Ureter (tissue), 1 donor: ENCODE data around the gene PTPN23. TPM values are rescaled to one million over a fixed set of nuclear protein-coding genes. Genes with fewer than 3 reads are reported as not detected.
A peak's percentile ranks its signal among the peaks of the same experiment; 100 is the strongest.

Experiments used
- DNase-seq: peaks from one replicate; pipeline ENCODE4 v3.0.0-alpha.2; 2020; ENCODE audit warnings: low spot score
- total RNA-seq: library from RNA; stranded (reverse); gene quantifications from one replicate; pipeline ENCODE4 v1.2.4, GENCODE V29; 2023
- donor health status: DM: yes; HTN: yes; CAD: no.

Gene PTPN23
- total RNA-seq, 1 donor from 2014 or later, result 55.1 TPM

DNA sequence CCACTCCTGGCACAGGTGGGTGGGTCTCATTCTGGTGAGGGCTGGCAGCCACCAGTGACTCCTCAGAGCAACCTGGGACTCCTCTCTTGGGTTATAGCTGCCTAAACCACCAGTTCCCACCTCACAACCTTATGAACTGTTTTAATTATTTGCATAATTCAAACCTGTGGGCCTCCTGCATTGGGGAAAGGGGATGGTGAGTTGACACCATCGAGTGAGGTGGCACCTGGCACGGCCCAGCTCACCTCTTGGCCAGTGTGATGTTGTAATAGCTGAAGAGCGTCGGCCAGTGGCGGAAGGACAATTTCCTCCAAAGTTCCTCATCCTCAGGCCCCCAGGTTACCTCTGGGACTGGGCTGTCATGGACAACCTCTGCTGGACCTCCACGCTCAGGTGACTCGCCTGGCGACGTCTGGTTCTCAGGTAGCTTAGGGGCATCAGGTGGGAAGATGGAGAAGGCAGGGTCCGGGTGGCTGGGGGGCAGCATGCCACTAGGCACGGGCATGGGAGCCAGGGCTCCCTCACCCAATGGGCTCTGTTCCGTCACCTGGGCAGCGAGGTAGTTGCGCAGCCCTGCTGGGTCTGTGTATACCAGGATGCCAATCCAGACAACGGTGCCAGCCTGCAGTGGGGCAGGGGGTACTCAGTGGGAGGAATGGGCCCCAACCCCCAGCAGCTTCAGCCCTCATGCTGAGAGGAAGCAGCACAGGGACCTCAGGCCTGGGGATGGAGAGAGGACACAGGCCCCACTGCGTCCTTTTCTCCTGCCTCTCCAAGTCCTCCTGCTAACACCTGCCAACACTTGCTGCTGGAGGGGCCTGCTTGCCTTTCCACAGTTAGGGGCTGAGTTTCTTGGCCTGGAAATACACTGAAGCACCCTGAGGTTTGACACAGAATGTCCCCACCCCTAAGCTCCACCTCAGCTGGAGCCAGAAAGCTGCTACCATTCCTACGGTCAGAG is 38.5 kb downstream of the PTPN23 start:
- no peak for DNase-seq

DNA sequence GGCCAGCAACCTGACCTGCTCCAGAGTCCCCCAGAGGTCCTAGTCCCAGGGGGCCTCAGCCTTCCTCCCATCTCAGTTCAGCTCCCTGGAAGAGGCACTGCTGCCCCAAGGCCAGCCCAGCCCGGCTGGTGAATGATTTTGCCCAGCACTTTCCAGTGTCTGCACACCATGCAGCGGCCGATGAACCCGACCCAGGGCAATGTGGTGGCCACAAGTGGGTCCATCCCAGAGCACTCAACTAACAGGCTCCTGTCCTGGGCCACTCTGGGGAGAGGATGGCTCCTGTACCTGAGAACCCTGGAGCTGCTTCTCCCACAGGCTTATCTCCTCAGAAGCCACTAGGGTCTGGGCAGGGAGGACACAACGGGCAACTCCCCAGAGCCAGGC is 39.2 kb downstream of the PTPN23 start:
- DNase-seq, result no peak

DNA sequence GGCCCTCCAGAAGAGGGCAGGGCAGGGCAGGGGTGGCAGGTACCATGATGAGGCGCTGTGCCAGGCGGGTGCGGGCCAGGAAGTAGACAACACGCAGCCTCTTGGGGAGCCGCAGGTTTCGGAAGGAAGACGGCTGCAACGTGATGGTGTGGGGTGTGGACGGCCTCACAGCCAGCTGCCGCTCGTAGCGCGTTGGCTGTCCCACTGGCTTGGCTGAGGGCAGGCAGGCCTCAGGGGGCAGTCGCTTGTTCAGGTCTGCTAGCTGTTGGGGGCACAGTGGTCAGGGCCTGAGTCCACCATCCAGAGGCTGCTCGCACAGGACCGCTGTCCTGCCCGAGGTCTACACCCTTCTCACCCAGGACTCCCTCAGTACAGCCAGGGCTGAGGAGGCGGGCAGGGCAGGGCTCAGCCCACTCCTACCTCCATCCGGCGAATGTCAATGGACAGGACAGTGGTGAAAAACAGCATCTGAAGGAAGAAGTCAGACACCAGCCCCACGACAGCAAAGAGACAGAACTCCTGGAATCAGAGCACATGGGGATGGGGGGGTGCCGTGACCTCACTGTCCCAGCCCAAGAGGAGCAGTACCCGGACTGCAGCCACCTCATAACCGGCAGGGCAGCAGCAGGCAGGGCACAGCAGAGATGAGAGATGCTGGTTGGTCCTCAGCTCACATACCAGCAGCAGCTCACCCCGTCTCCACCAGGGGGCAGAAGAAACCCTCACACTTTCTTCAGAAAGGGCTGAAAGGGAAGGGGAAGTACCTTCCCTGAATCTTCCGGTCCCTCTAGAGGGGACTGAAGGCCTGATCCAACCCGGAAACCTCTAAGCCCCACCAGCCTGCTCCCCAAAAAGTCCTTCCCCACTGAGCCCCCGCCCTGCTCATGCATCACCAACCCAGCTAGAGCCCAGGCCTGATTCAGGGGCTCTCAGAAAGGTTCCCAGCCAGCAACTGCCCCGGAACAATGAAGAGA is 40.0 kb downstream of the PTPN23 start:
- DNase-seq, result peak; percentile 94

DNA sequence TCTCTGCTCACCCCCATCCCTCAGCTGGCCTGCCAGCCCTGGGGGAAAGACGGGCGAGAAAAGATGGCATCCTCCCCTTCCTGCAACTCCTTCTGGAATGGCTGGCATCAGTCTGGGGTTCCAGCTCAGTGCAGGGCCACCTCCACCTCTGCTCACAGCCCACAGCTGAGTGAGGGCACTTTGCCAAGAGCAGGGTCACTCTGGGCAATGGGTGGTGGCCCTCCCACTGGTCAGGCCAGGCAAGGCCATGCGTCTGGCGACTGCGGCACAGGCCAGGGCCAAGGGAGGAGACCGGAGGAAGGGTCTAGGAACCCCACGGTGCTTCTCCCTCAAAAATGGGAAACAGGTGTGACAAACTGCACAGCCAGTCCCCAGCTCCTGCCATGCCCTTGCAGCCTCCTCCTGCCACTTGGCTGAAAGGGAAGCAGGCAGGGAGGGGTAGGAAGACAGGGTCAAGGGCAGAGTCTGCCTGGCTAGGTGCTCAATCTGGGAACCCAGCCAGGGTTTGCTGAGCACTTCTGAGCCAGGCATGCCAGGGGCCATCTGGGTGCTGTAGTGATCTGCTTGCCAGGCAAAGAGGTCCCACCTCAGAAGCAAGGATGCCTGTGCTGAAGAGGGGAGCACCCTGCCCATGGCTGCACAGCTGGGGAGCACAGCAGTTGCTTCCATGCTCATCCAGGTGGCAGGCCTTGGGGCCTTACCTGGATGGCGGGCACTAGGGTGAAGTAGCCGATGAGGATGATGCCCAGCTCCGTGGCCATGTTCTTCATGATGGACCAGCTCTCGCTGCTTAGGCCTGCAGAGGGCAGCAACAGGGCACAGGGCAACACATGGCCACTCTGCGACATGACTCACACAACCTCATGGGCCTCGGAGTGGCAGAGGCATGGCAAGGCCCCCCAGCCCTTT is 41.2 kb downstream of the PTPN23 start:
- DNase-seq, result no peak

DNA sequence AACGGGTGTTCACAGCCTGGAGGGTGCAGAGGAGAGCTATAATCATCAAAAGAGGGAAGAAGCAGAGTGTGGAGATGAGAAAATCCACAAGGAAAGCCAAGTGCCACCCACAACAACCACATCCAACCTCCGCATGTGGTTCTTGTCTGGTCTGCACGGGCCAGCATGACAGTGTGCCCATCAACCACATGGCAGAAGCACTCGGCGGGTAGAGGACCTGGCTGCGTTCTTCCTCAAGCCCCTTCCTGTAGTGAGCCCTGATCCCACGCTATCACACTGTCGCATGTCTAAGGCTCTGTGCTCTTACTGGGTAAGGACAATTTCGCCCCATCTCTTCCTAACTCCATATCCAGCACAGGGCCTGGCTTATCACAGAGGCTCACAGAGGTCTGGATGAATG is 41.9 kb downstream of the PTPN23 start:
- DNase-seq, result no peak

DNA sequence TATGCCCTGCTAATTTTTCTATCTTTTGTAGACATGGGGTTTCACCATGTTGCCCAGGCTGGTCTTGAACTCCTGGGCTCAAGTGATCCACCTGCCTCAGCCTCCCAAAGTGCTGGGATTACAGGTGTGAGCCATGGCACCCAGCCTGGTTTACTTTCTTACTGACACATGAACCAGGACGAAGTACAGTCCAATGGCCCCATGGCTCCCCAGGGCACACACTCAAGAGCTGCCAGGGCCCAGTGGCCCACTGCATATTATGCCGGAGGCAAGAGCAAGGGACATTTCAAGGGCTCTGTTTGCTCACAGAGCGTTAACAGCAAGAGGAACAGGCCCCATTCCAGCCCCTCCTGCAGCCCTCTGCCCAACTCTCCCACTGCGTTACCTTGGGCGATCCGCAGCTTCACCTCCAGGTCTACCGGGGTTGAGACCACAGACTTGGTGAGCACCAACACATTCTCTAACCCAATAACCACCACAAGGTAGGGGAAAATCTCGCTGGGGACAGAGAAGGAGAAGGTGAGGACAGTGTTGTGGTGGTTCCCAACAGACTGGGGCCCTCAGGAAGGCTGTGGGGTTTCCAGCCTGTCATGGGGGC is 42.8 kb downstream of the PTPN23 start:
- DNase-seq, result no peak

DNA sequence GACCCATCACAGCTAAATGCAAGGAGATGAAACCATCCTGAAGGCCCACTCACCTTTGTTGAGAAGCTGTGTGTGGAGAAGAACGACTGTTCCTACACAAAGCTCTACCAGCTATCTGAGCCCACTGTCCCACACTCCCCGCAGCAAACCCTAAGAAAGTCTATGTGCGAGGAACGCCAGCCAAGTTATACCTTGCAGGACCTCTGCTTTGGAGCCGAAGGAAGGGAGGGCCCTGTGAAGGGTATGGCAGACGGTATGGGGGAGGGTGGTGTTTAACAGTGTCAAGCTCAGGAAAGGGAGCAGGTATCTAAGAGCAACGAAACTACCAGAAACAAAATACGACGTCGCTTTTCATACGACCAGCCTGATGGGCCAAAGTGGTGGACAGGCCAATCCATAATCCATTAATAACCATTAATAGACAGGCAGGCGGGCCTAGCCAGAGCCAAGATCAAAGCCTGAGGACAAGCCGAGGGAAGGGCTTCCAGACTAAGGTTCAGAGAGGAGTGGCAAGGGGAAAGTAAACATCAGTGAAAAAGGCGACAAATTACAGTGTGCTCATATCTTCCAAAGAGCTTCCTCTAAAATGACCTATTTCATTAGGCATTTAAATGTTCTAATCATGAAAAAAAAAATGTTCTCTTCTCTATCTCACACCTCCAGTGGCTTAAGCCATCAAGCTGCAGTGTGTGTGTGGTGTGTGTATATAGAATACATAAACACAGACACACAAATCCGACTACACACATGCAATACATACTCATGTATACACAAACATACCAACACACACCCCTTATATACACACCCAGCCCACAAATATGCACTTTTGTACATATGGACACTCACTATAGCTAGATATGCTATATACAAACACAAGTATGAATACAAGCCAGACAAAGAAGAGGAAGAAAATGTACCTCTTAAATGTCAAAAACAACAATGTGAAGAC is 43.9 kb downstream of the PTPN23 start:
- no peak for DNase-seq

DNA sequence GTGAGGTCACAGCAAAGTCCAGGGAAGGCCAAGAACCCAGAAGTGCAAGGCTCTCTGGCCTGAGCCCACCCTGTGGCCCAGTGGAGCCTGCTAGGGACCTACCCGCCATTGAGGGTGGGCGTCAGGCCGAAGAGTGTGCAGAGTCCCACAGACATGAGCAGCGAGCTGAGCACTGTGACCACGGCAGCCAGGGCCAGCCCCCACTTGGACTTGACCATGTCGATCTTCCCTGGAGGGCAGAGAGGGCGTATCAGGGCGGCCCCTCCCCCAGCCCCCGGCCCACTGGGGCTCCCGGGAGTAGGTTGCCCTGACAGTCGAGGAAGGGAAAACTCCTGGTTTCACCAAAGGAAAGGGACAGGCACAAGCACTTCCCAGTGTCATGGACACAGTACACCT is 44.6 kb downstream of the PTPN23 start:
- DNase-seq, result no peak

DNA sequence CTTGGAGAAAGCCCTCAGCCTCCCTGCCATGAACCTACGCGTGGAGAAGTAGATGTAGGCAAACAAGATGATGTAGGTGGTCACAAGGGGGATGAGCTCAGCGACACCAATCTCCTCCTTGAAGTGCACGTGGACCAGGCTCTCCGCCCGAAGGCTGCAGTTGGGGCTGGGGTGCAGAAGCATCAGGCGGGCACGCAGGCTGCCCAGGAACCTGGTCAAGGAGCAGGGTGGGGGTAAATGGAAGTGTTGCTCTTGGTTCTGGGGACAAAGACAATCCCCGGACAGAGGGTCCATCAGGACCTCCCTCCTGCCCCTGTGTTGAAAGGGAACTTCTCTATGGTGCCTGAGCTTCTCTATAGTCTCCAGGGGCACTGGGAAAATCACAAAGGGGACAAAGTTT is 45.1 kb downstream of the PTPN23 start:
- peak; percentile 30 for DNase-seq

DNA sequence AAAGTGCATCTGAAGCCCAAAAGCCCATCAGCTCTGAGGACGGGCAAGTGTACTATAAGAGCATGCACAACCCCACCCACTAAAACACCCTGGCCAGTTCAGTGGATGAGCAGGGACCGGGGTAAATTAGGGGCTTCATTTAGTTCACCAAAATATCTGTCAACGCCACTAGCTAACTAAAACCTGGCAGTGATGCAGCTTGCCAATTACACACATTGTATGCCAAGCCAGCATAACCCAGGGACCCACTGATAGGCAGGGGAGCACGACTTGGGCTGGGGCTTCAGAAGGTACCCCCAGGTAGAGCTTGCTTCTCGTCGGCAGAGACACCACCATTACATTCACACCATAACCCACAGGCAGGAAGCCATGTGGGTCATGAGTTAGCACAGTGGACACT is 47.0 kb downstream of the PTPN23 start:
- peak; percentile 28 for DNase-seq

DNA sequence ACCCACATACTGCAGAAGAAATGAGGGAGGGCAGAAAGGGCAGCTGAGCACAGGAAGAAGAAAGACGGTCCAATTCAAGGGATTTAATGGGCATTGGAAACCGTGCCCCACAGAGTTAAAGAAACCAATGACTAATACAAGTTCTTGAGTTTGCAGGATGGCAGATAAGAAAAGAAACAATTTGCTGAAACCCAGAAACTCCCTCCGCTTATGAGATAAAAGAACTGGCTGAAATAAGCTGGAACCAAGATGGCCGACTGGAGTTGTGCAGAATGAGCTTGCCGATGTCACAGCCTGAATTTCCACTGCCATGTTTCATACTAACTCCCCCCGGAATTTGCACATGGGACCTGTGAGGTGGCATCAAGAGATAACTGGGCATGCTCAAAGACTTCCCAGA is 47.8 kb downstream of the PTPN23 start:
- DNase-seq, result peak; percentile 26

DNA sequence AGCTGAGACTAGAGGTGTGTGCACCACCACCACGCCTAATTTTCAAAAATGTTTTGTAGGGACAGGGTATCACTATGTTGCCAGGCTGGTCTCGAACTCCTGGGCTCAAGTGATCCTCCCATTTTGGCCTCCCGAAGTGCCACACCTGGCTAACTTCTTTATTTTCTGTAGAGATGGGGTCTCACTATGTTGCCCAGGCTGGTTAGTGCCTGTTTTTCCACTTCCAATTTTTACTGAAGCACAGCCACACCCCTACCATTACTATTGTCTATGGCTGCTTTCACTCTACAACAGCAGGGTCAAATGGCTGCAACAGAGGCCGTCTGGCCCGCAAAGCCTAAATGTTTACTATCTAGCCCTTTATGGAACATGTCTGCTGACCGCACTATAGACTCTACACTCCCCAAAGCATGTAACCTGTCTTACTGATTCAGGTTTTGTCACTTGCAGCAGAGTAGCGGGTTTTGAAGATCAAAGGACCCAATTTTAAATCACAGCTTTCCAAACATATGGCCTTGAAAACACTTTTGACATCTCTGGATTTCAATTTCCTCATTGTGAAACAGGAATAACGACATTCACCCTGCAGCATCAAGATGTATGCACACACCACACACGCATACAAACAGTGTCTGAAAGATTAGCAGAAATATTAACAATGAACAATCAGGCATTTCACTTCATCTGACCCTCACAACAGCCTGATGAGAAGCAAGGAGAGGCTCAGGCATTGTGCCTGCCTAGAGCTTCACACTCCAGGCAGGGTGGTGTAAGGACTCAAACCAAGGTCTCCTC is 48.9 kb downstream of the PTPN23 start:
- DNase-seq, result peak; percentile 23

DNA sequence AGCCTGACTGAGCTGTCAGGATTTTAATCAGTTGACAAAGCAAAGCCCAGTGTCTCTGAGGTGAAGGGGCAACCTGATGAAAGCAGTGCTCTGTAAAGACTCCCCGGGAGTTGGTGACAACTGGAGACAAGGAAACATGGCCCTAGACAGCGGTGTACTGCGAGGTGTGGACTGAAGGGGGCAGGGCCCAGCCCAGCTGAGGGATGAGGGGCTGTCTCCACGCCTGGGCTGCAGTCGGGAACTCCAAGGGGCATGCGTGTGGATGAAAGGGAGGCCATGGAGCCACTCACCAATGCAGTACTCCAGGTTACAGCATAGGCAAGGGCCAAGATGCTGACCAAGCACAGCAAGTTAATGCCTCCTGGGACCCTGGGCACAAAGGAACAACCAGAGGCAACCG is 49.8 kb downstream of the PTPN23 start:
- peak; percentile 29 for DNase-seq

DNA sequence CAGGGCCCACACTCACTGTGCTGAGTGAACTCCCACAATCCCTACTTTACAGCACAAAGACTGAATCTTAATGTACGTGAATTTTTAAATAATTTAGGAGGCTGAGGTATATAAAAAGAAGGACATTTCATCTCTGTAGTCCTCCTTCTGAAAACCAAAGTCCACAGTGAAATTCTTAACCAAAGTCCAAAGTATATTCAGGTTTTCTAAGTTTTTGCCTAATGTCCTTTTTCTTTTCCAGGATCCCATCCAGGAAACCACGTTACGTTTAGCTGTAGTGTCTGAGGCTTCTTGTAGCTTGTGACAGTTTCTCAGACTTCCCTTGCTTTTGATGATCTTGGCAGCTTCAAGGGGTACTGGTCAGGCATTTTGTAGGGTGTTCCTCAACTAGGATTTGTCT is 50.4 kb downstream of the PTPN23 start:
- no peak for DNase-seq

DNA sequence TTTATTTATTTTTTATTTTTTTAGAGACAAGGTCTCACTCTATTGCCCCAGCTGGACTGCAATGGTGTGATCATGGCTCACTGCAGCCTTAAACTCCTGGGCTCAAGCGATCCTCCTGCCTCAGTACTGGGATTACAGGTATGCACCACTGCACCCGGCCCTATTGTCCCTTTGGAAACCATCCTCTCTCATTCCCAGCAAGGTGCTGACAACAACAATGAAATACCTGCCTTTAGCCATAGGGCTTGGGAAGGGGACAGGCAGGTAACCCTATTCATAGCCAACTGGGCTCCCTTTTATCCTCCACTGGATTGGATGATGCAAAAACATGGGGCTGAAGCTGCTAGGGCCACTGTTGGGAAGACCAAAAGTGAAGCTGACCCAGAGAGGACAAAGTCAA is 51.9 kb downstream of the PTPN23 start:
- peak; percentile 3 for DNase-seq

DNA sequence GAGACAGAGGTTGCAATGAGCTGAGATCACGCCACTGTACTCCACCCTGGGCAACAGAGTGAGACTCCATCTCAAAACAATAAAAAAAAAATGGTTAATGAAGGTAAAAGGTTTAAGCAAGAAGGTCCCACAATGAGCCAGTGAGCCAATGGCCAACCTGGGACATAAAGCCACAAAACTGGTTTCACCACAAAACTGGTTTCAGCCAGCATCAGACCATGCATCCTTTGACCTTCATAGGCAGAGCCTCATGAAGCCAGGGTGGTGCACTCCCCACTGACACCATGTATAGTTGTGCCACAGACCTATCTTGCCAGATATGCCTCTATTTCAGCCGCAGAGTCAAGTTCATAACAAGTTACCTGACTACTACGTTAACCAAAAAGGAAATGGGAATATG is 53.0 kb downstream of the PTPN23 start:
- DNase-seq, result peak; percentile 59

DNA sequence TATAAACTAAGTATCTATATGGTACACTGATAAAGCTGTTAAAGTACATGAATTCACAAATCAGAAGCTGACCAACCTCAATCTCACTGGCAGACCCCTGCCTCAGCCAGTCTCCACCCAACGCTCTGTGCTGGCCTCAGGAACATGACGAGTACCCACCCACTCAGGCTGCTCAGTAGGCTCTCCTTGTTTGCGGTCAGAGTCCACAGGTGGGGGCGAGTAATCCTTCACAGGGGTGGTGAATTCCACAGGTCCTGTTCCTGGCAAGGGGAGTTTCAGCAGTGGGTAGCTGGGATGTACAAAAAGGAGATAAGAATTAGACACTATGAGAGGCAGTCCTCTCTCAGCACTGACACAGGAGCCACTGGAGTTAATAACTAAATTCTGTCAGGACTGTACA is 54.0 kb downstream of the PTPN23 start:
- peak; percentile 36 for DNase-seq

DNA sequence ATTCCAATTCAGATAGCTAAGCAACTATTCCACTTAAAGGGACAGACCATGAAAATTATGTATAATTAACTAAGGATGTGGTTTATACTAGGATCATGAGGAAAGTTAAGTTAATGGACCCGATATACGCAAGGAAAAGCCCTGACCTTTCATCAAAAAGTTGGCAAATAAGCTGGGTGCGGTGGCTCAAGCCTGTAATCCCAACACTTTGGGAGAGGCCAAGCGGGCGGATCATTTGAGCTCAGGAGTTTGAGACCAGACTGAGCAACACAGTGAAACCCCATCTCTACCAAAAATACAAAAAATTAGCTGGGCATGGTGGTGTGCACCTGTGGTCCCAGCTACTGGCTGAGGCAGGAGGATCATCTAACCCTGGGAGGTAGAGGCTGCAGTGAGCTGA is 55.4 kb downstream of the PTPN23 start:
- peak; percentile 4 for DNase-seq

DNA sequence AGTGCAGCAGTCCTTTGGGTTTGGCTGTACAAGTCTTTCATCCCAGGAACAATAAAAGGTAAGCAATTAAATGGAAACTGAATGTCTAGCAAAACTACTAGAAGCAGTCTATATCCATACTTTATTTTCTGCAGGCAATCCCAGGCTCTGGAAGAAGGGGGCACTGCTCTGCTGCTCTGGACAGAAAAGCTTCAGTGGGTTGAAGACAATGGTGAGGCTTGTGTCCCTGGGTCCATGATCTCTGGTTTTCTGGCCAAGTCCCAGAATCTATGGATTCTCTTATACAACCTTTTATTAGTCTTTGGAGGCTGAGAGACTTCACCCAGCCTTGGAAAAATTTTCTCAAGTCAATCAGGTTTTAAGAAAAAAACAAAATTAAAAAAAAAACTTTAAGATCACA is 59.3 kb downstream of the PTPN23 start:
- DNase-seq, result no peak
